HCT116 (cell line): ENCODE results near the gene DRAM1.

Source experiments
- JUND ChIP-seq: IDR thresholded peaks from 2 replicates; pipeline ENCODE4 v1.6.1; 2012
- MAX ChIP-seq: IDR thresholded peaks from 2 replicates; pipeline ENCODE4 v1.6.1; 2012
- ZNF274 ChIP-seq: fragments of 200-500 bp; sonication (Bioruptor generic); IDR thresholded peaks from 2 replicates; pipeline ENCODE4 v1.6.1; 2014; ENCODE audit warnings: mild to moderate bottlenecking, low read depth, low read length, inconsistent platforms
- TF ChIP-seq, protein P1 (sequence below), 3 experiments: fragments of 200-600 bp in 1 of 3; sonication (generic) in 1 of 3; IDR thresholded peaks in 2 of 3; conservative IDR thresholded peaks in 1 of 3; 2 replicates each; pipeline ENCODE4 v1.5.1; 2012 to 2017; ENCODE audit warnings: low read depth in 2 of 3, low read length in 2 of 3, antibody characterized with exemption in 1 of 3, borderline replicate concordance in 1 of 3, control low read depth in 1 of 3, mild to moderate bottlenecking in 1 of 3, mixed read lengths in 1 of 3, mixed run types in 1 of 3, moderate library complexity in 1 of 3; ENCODE audit not compliant: insufficient read depth in 1 of 3

GRCh38 chr12:101939856-101940265 is 62.5 kb downstream of the DRAM1 start:
- TF ChIP-seq, protein P1, sequence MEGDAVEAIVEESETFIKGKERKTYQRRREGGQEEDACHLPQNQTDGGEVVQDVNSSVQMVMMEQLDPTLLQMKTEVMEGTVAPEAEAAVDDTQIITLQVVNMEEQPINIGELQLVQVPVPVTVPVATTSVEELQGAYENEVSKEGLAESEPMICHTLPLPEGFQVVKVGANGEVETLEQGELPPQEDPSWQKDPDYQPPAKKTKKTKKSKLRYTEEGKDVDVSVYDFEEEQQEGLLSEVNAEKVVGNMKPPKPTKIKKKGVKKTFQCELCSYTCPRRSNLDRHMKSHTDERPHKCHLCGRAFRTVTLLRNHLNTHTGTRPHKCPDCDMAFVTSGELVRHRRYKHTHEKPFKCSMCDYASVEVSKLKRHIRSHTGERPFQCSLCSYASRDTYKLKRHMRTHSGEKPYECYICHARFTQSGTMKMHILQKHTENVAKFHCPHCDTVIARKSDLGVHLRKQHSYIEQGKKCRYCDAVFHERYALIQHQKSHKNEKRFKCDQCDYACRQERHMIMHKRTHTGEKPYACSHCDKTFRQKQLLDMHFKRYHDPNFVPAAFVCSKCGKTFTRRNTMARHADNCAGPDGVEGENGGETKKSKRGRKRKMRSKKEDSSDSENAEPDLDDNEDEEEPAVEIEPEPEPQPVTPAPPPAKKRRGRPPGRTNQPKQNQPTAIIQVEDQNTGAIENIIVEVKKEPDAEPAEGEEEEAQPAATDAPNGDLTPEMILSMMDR (IDR thresholded peaks at IDR 0.05 in 2 of 3, conservative IDR thresholded peaks at IDR 0.05 in 1 of 3; ENCODE audit: borderline replicate concordance in 1 of 3, insufficient read depth in 1 of 3, low read depth in 2 of 3, low read length in 2 of 3) = peak; percentile 78 to 84 (median 82)
- TF ChIP-seq ZNF274 (no peak), MAX (no peak), JUND (no peak)
